Cardiac fibroblast (primary cell): ENCODE results near the gene SPINDOC.
A peak's percentile ranks its signal among the peaks of the same experiment; 100 is the strongest.

ENCODE experiments used
- DNase-seq, 2 donors: peaks; one replicate each; pipeline versions ENCODE4 v3.0.0 to v3.0.0-alpha.2; 2010; ENCODE audit warnings: low read depth in 2 of 2
- H3K4me3 ChIP-seq, 2 donors: replicated peaks in 1 of 2; 1 replicate in 1 of 2; 2 replicates in 1 of 2; pipeline ENCODE4 v1.5.1; 2011; ENCODE audit warnings: low read depth in 2 of 2, low read length in 2 of 2, mild to moderate bottlenecking in 2 of 2, moderate library complexity in 1 of 2
- CTCF ChIP-seq: IDR thresholded peaks from one replicate; pipeline ENCODE4 v1.5.1; 2011; ENCODE audit warnings: low read depth, mild to moderate bottlenecking, low read length, inconsistent platforms

Gene SPINDOC

DNA sequence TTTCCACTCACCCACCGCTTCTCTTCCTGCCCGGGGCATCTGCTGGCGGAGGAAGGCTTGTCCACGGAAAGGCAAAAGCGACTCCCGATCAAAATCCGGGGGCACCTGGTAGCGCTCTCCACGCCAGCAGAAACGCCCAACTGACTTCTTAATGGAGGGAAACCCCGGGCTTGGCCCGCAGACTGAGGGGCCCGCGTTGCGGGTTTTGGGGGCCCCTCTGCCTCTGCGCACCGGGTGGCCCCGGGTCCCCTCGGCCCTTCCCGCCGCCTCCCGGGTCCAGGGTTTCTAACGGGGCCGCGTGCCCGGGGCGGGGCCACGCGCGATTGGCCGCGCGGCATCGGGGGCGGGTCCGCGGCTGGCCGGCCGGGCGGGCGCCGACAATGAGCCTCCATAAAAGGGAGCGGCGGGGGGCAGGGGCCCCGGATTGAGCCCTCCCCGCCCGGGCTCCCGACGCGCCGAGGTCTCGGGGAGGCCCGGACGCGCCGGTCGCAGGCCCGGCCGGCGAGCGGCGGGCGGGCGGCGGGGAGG, at the start of gene SPINDOC:
Gene SPINDOC (plus strand): TSS at position 422 of the 528 bp plus-strand sequence. CDS start 231 bp downstream, outside the sequence.
- peak; percentile 59 to 70 for DNase-seq
- no peak for TF ChIP-seq CTCF
- H3K4me3 ChIP-seq = peak within 1 kb of the TSS; percentile 91 to 97

DNA sequence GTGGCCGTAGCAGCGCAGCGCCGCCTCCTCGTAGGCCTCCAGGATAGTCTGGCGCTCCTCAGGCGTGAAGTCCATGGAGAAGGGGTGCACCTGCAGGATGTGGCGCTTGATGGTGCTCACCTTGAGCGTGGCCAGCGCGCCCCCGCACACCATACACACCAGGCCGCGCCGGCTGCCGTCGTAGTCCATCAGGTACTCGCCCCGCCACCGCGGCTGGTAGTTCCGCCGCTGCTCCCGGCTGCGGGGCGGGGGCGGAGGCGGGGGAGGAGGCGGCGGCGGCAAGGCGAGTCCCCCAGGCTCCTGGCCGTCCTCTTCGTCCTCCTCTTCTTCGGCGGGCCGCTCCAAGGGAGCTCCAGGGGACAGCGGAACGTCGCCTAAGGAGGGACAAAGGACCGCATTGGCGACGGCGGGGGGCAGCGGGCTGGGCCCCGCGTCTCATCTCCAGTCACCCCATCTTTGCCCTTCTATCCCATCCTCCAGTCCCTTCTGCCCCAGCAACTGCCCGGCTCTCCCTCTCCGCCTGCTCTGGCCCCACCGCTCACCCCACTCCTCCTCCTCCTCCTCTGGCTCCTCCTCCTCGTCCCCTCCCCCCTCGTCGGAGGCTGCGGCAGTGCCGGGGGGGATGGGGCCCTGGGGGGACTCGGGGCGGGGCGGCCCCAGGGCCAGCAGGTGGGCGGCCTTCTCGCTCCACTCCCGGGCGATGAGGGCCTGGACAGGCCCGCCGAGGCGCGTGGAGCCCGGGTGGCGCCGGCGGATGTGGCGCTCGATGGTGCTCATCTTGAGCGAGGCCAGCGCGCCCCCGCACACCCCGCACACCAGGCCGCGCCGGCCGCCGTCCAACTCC, 49.5 kb upstream of the SPINDOC start:
- no peak overlapping the region for H3K4me3 ChIP-seq

DNA sequence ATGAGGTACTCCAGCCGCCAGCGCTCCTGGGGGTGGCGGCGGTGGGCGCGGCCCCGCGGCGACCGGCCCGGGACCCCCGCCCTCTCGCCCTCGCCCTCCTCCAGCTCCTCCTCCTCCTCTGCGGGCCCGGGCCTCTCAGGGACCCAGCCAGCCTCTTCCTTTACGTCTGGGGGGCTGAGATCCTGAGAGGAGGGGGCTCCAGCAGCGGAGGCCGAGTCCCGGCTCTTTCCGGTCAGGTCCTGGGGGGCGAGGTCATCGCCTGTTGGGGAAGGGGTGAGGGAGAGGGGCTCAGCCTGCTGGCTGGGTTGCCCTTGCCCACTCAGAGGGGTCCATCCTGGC, 48.9 kb upstream of the SPINDOC start:
- no peak for DNase-seq
- no peak for TF ChIP-seq CTCF
- no peak overlapping the region for H3K4me3 ChIP-seq

More for the DNA sequence above, 49.5 kb upstream of the SPINDOC start:
- TF ChIP-seq CTCF = no peak
- DNase-seq = no peak

- no peak overlapping the region for H3K4me3 ChIP-seq
- DNase-seq = peak in 1 of 2 donors; percentile 57
- no peak for TF ChIP-seq CTCF
Observed at GRCh38 chr11:63764679-63765647, 48.3 kb upstream of the SPINDOC start.

DNA sequence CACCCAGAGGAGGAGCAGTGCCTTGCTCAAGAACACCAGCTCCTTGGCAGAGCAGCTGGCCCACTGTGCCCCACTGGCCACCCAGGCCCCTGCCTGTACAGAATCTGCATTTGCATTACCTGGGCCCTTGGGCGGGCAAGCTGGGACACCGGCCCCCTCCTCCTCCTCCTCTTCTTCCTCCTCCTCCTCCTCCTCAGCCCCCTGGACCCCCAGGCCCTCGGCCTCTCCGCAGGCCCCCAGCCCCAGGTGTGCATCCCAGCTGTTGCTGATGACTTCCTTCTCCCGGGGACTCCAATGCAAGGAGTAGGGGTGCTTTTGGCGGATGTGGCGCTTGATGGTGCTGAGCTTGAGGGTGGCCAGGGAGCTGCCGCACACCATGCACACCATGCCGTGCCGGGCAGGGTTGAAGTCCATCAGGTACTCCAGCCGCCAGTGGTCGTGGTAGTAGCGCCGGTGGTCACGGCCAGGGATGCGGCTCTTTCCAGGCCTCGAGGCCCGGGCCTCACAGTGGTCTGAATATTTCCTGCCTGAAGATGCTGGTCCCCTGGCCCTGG, 47.5 kb upstream of the SPINDOC start:
- TF ChIP-seq CTCF = no peak
- DNase-seq = no peak
- no peak overlapping the region for H3K4me3 ChIP-seq

- no peak for DNase-seq
- peak overlapping the region; percentile 77 to 78 for H3K4me3 ChIP-seq
- TF ChIP-seq CTCF = no peak
Observed at GRCh38 chr11:63766531-63767235, 46.6 kb upstream of the SPINDOC start.
